ENCODE results near the gene FKBP1B. TPM values are rescaled to one million over a fixed set of nuclear protein-coding genes. Genes with fewer than 3 reads are reported as not detected.

Gene FKBP1B
- total and polyA plus RNA-seq, 7 donors, result 0.46 to 2.7 (median 1.3) TPM

DNA sequence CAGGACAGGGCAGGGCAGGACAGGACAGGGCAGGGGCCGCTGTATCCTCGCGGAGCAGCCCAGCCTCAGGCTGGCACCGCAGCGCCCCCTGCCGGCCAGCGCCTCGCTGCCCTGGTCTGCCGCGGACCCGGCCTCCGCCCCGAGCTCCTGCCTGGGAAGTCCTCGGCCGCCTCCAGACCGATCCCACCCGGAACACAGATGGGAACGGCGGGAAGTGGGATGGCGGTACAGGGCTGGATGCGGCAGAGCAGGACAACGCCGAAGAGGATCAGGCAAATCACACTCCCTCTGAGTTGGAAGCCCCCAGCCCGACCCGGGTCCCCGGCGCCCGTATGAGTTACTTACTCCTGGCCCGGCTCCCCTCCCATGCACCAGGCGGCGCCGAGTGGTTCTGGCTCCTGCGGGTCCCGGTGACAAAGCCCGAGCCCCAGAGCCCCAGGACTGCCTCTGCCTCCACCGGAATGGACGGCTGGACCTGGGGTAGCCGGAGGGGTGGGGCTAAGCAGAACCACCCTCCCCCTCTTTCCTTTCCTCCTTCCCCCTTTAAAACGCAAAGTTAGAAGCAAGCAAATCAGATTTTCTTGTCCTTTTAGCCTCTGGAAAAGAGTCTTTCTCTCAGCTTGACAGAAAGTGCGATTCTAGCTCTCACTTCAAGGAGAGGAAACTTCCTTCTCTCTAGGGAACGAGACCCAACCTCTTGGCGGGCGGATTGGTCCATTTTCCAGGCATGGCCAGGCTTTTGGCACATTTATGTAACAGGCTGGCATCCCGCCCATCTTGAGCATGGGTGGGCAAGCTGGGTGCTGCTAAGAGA is 35.1 kb downstream of the FKBP1B start, which contains the start of gene TP53I3:
Gene TP53I3, minus strand, starts transcription at position 449 of the 814 bp plus-strand sequence. CDS start 508 bp downstream, outside the sequence.
- Histone ChIP-seq H3K27ac (peak within 1 kb of the TSS; percentile 73), H3K4me3 (peak within 1 kb of the TSS; percentile 65), H3K9me3 (no peaks in the 10 kb centered on the region), H3K27me3 (ENCODE audit: insufficient read depth in 3 of 3, low read length in 2 of 3) (no peaks in the 10 kb centered on the region), H3K36me3 (ENCODE audit: insufficient read depth in 1 of 2, low read depth in 1 of 2) (peaks cover 2 to 32% of the 10 kb centered on the region in 2 donors), H3K4me1 (peaks cover 8% of the 10 kb centered on the region)
- 1 to 2% (median 1%) methylated on average over 31 to 44 of the region's 44 CpGs for WGBS, 3 donors
- DNase-seq (peak; percentile 90 to 94), ATAC-seq (peak; percentile 97 to 99 (median 98))
- intact Hi-C loops (cut with DNase I), result loop anchor here (2.0 to 5.0 kb wide), 3 partner anchors 37 to 260 kb away; partner anchors contain the start of genes ATAD2B (in 1 of the 2), FKBP1B (in 1 of the 2) and WDCP (in 1 of the 2)
- TF ChIP-seq, protein P1, sequence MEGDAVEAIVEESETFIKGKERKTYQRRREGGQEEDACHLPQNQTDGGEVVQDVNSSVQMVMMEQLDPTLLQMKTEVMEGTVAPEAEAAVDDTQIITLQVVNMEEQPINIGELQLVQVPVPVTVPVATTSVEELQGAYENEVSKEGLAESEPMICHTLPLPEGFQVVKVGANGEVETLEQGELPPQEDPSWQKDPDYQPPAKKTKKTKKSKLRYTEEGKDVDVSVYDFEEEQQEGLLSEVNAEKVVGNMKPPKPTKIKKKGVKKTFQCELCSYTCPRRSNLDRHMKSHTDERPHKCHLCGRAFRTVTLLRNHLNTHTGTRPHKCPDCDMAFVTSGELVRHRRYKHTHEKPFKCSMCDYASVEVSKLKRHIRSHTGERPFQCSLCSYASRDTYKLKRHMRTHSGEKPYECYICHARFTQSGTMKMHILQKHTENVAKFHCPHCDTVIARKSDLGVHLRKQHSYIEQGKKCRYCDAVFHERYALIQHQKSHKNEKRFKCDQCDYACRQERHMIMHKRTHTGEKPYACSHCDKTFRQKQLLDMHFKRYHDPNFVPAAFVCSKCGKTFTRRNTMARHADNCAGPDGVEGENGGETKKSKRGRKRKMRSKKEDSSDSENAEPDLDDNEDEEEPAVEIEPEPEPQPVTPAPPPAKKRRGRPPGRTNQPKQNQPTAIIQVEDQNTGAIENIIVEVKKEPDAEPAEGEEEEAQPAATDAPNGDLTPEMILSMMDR (IDR thresholded peaks at IDR 0.05), result peak; percentile 93

DNA sequence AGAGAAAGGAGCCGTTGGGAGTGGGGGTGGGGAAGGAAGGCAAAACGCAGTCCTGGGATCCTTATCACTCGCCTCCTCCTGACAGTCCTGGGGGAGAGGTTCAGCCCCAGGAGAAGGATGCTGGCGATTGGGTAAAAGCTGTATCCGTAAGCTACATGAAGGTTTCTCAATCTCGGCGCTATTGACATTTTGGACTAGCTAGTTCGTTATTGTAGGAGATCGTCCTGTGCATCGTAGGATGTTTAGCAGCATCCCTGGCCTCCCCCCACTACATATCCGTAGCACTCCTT is 35.6 kb downstream of the FKBP1B start:
- Histone ChIP-seq H3K4me3 (peak overlapping the region; percentile 65), H3K36me3 (ENCODE audit: insufficient read depth in 1 of 2, low read depth in 1 of 2) (peaks cover 2 to 29% of the 10 kb centered on the region in 2 donors), H3K27me3 (ENCODE audit: insufficient read depth in 3 of 3, low read length in 2 of 3) (no peaks in the 10 kb centered on the region), H3K27ac (peak overlapping the region; percentile 73), H3K4me1 (peaks cover 8% of the 10 kb centered on the region), H3K9me3 (no peaks in the 10 kb centered on the region)
- intact Hi-C loops (cut with DNase I), result loop anchor here in 1 of 2 donors (2.0 kb wide), 1 partner anchor 260 kb away; no protein-coding TSS in a partner anchor
- TF ChIP-seq, protein P1 (IDR thresholded peaks at IDR 0.05), result no peak
- ATAC-seq (no peak), DNase-seq (no peak)
- 26 to 34% (median 32%) methylated on average over 11 of the region's 11 CpGs for WGBS, 3 donors

DNA sequence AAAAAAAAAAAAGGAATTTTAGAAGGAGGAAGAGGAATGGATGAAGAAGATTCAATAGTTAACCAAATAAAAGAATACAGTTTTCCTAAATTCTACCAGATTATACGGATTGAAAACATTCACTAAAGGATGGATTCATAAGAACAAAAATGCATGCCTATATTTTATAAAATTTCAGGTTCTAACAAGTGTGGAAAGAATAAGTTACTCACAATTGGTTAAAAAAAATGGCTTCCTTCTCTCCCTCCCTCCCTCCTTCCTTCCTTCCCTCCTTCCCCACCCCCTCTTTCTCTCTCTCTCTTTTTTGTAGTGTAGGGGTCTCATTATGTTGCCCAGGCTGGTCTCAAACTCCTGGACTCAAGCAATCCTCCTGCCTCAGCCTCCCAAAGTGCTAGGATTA is 36.7 kb downstream of the FKBP1B start:
- ATAC-seq (no peak), DNase-seq (no peak)
- 92 to 100% (median 96%) methylated on average over 1 of the region's 1 CpG for WGBS, 3 donors
- TF ChIP-seq, protein P1 (IDR thresholded peaks at IDR 0.05), result no peak
- peaks cover 2 to 29% of the 10 kb centered on the region in 2 donors for H3K36me3 ChIP-seq (ENCODE audit: insufficient read depth in 1 of 2, low read depth in 1 of 2)
- peaks cover 8% of the 10 kb centered on the region for H3K4me1 ChIP-seq
- no peaks in the 10 kb centered on the region for H3K9me3 ChIP-seq
- intact Hi-C loops (cut with DNase I), result no loop called here
- H3K27ac ChIP-seq, result no peak overlapping the region
- H3K27me3 ChIP-seq (ENCODE audit: insufficient read depth in 3 of 3, low read length in 2 of 3), result no peaks in the 10 kb centered on the region
- H3K4me3 ChIP-seq, result no peak overlapping the region

DNA sequence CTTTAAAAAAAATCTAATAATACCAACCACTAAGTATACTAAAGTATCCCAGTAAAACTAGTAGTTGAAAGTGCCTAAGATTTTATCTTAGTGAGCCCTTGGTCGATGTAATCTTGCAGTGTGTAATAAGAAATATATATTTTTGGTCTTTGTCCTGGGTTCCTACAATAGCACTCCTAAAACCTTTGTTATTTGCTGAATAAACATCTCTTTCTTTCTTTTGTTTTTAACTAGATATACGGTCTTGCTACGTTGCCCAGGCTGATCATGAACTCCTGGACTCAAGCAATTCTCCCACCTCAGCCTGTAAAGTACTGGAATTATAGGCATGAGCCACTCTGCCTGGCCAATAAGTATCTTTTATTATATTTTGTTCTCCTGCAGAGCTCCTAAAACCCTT is 37.5 kb downstream of the FKBP1B start:
- 78 to 92% (median 87%) methylated on average over 3 of the region's 3 CpGs for WGBS, 3 donors
- no peaks in the 10 kb centered on the region for H3K9me3 ChIP-seq
- H3K27ac ChIP-seq, result no peak overlapping the region
- DNase-seq (no peak), ATAC-seq (no peak)
- H3K36me3 ChIP-seq (ENCODE audit: insufficient read depth in 1 of 2, low read depth in 1 of 2), result peaks cover 0 to 26% of the 10 kb centered on the region in 2 donors
- H3K4me1 ChIP-seq, result peaks cover 8% of the 10 kb centered on the region
- TF ChIP-seq, protein P1 (IDR thresholded peaks at IDR 0.05), result no peak
- H3K27me3 ChIP-seq (ENCODE audit: insufficient read depth in 3 of 3, low read length in 2 of 3), result no peaks in the 10 kb centered on the region
- intact Hi-C loops (cut with DNase I), result no loop called here
- H3K4me3 ChIP-seq, result no peak overlapping the region
